ENCODE results near the gene GPI.
"Not testable (repeated sequence)": the region's sequence is repeated elsewhere in the genome, so short reads cannot be mapped to it uniquely, and the experiment has no call there.

GPI gene

GRCh38 chr19:34364830-34365462, at the start of gene GPI:
GPI (plus strand) TSS chr19:34365196; CDS start chr19:34365267, 71 bp downstream.
- in situ Hi-C loops (cut with HindIII; ENCODE audit: low pct_ligation_motif_present, low pct_unique_long_range_greater_than_20kb, low sequenced_read_pairs), result no loop called here
- DNase-seq, result peak; percentile 55

- no peak for DNase-seq
- in situ Hi-C loops (cut with HindIII; ENCODE audit: low pct_ligation_motif_present, low pct_unique_long_range_greater_than_20kb, low sequenced_read_pairs), result no loop called here
These were observed 48.7 kb upstream of the GPI start for GRCh38 chr19:34316247-34316646.

GRCh38 chr19:34316741-34317301, 48.2 kb upstream of the GPI start:
- in situ Hi-C loops (cut with HindIII; ENCODE audit: low pct_ligation_motif_present, low pct_unique_long_range_greater_than_20kb, low sequenced_read_pairs), result no loop called here
- no peak for DNase-seq

GRCh38 chr19:34317311-34317927, 47.6 kb upstream of the GPI start:
- DNase-seq, result no peak
- in situ Hi-C loops (cut with HindIII; ENCODE audit: low pct_ligation_motif_present, low pct_unique_long_range_greater_than_20kb, low sequenced_read_pairs), result no loop called here

- no peak for DNase-seq
- in situ Hi-C loops (cut with HindIII; ENCODE audit: low pct_ligation_motif_present, low pct_unique_long_range_greater_than_20kb, low sequenced_read_pairs), result no loop called here
These were observed 45.8 kb upstream of the GPI start for GRCh38 chr19:34319230-34319585.

GRCh38 chr19:34319785-34320184, 45.2 kb upstream of the GPI start:
- DNase-seq, result no peak
- in situ Hi-C loops (cut with HindIII; ENCODE audit: low pct_ligation_motif_present, low pct_unique_long_range_greater_than_20kb, low sequenced_read_pairs), result no loop called here

- in situ Hi-C loops (cut with HindIII; ENCODE audit: low pct_ligation_motif_present, low pct_unique_long_range_greater_than_20kb, low sequenced_read_pairs), result no loop called here
These were observed 44.7 kb upstream of the GPI start for GRCh38 chr19:34320277-34320676.

GRCh38 chr19:34321735-34322134, 43.3 kb upstream of the GPI start:
- in situ Hi-C loops (cut with HindIII; ENCODE audit: low pct_ligation_motif_present, low pct_unique_long_range_greater_than_20kb, low sequenced_read_pairs), result no loop called here
- no peak for DNase-seq

More at GRCh38 chr19:34320277-34320676, 44.7 kb upstream of the GPI start:
- no peak for DNase-seq

GRCh38 chr19:34323433-34324204, 41.4 kb upstream of the GPI start:
- DNase-seq, result no peak
- in situ Hi-C loops (cut with HindIII; ENCODE audit: low pct_ligation_motif_present, low pct_unique_long_range_greater_than_20kb, low sequenced_read_pairs), result no loop called here

- in situ Hi-C loops (cut with HindIII; ENCODE audit: low pct_ligation_motif_present, low pct_unique_long_range_greater_than_20kb, low sequenced_read_pairs), result no loop called here
- DNase-seq, result no peak
These were observed 40.7 kb upstream of the GPI start for GRCh38 chr19:34324320-34324719.

- in situ Hi-C loops (cut with HindIII; ENCODE audit: low pct_ligation_motif_present, low pct_unique_long_range_greater_than_20kb, low sequenced_read_pairs), result no loop called here
- DNase-seq, result no peak
These were observed 39.8 kb upstream of the GPI start for GRCh38 chr19:34325181-34325580.

- DNase-seq, result no peak
- in situ Hi-C loops (cut with HindIII; ENCODE audit: low pct_ligation_motif_present, low pct_unique_long_range_greater_than_20kb, low sequenced_read_pairs), result no loop called here
These were observed 38.8 kb upstream of the GPI start for GRCh38 chr19:34325981-34326787.

- in situ Hi-C loops (cut with HindIII; ENCODE audit: low pct_ligation_motif_present, low pct_unique_long_range_greater_than_20kb, low sequenced_read_pairs), result no loop called here
- no peak for DNase-seq
These were observed 37.1 kb upstream of the GPI start for GRCh38 chr19:34327851-34328250.

GRCh38 chr19:34328982-34329381, 36.0 kb upstream of the GPI start:
- no peak for DNase-seq
- in situ Hi-C loops (cut with HindIII; ENCODE audit: low pct_ligation_motif_present, low pct_unique_long_range_greater_than_20kb, low sequenced_read_pairs), result no loop called here

- no peak for DNase-seq
- in situ Hi-C loops (cut with HindIII; ENCODE audit: low pct_ligation_motif_present, low pct_unique_long_range_greater_than_20kb, low sequenced_read_pairs), result no loop called here
These were observed 34.9 kb upstream of the GPI start for GRCh38 chr19:34330116-34330515.

GRCh38 chr19:34330596-34330995, 34.4 kb upstream of the GPI start:
- DNase-seq; in situ Hi-C loops (cut with HindIII; ENCODE audit: low pct_ligation_motif_present, low pct_unique_long_range_greater_than_20kb, low sequenced_read_pairs): not testable (repeated sequence)

GRCh38 chr19:34331596-34331995, 33.4 kb upstream of the GPI start:
- in situ Hi-C loops (cut with HindIII; ENCODE audit: low pct_ligation_motif_present, low pct_unique_long_range_greater_than_20kb, low sequenced_read_pairs); DNase-seq: not testable (repeated sequence)

GRCh38 chr19:34332027-34332760, 32.8 kb upstream of the GPI start:
- in situ Hi-C loops (cut with HindIII; ENCODE audit: low pct_ligation_motif_present, low pct_unique_long_range_greater_than_20kb, low sequenced_read_pairs), result no loop called here

More at GRCh38 chr19:34332027-34332760, 32.8 kb upstream of the GPI start:
- no peak for DNase-seq

All from ACHN (cell line).